Neuronal stem cell (in vitro differentiated cells): ENCODE measurements around the gene KLHDC4.

Source experiments
- DNase-seq: peaks from one replicate; pipeline ENCODE4 v3.0.0-alpha.2; 2013; ENCODE audit warnings: low spot score
- H2AFZ ChIP-seq: one replicate; pipeline ENCODE4 v1.6.1; 2013; ENCODE audit warnings: mild to moderate bottlenecking, low read length, inconsistent platforms
- H2AK5ac ChIP-seq: 2 replicates; pipeline ENCODE4 v1.6.1; 2013; ENCODE audit warnings: low read depth, mild to moderate bottlenecking, inconsistent platforms, low read length, moderate library complexity, mixed read lengths
- H2BK120ac ChIP-seq: 2 replicates; pipeline ENCODE4 v1.6.1; 2013; ENCODE audit warnings: low read depth, mild to moderate bottlenecking, inconsistent platforms, low read length, moderate library complexity, mixed read lengths
- H2BK12ac ChIP-seq: one replicate; pipeline ENCODE4 v1.6.1; 2013; ENCODE audit warnings: low read length, inconsistent platforms
- H2BK15ac ChIP-seq: 2 replicates; pipeline ENCODE4 v1.6.1; 2013; ENCODE audit warnings: mild to moderate bottlenecking, low read length, inconsistent platforms, mixed read lengths
- H2BK5ac ChIP-seq: one replicate; pipeline ENCODE4 v1.6.1; 2013; ENCODE audit warnings: inconsistent platforms, mild to moderate bottlenecking, low read length, moderate library complexity
- H3K14ac ChIP-seq: one replicate; pipeline ENCODE4 v1.6.1; 2013; ENCODE audit warnings: low read length, inconsistent platforms
- H3K18ac ChIP-seq: 2 replicates; pipeline ENCODE4 v1.6.1; 2013; ENCODE audit warnings: low read length, inconsistent platforms
- H3K23ac ChIP-seq: 2 replicates; pipeline ENCODE4 v1.6.1; 2013; ENCODE audit warnings: low read depth, mild to moderate bottlenecking, mixed read lengths, low read length, inconsistent platforms; ENCODE audit not compliant: poor library complexity
- H3K27ac ChIP-seq: replicated peaks from 3 replicates; pipeline ENCODE4 v1.5.1; 2013; ENCODE audit warnings: low read length, inconsistent platforms
- H3K27me3 ChIP-seq, 3 experiments: 2 replicates each; pipeline ENCODE4 v1.6.1; 2013; ENCODE audit warnings: low read length in 3 of 3, mild to moderate bottlenecking in 2 of 3, inconsistent platforms in 1 of 3, low read depth in 1 of 3, mixed read lengths in 1 of 3, moderate library complexity in 1 of 3; ENCODE audit not compliant: control insufficient read depth in 3 of 3, insufficient read depth in 3 of 3
- H3K36me3 ChIP-seq, 2 donors: replicated peaks in 1 of 2; 2 replicates each; pipeline ENCODE4 v1.6.1; 2013; ENCODE audit warnings: low read length in 2 of 2; ENCODE audit not compliant: control insufficient read depth in 2 of 2, insufficient read depth in 2 of 2
- H3K4ac ChIP-seq: 2 replicates; pipeline ENCODE4 v1.6.1; 2013; ENCODE audit warnings: inconsistent platforms, mild to moderate bottlenecking, low read length, moderate library complexity
- H3K4me1 ChIP-seq, 2 donors: 1 replicate in 1 of 2; 2 replicates in 1 of 2; pipeline ENCODE4 v1.6.1; 2013; ENCODE audit warnings: low read length in 2 of 2, low read depth in 1 of 2; ENCODE audit not compliant: control insufficient read depth in 2 of 2, insufficient read depth in 1 of 2
- H3K4me2 ChIP-seq: one replicate; pipeline ENCODE4 v1.6.1; 2013; ENCODE audit warnings: mild to moderate bottlenecking, low read length, inconsistent platforms; ENCODE audit not compliant: insufficient read depth, poor library complexity, severe bottlenecking
- H3K4me3 ChIP-seq, 2 donors: 2 replicates each; pipeline ENCODE4 v1.5.1; 2013; ENCODE audit warnings: low read length in 2 of 2, mild to moderate bottlenecking in 2 of 2, inconsistent platforms in 1 of 2, moderate library complexity in 1 of 2
- H3K79me1 ChIP-seq: one replicate; pipeline ENCODE4 v1.6.1; 2013; ENCODE audit warnings: low read depth, mild to moderate bottlenecking, inconsistent platforms, low read length, moderate library complexity
- H3K9ac ChIP-seq: one replicate; pipeline ENCODE4 v1.6.1; 2013; ENCODE audit warnings: mild to moderate bottlenecking, low read depth, low read length, inconsistent platforms; ENCODE audit not compliant: poor library complexity
- H3K9me3 ChIP-seq, 2 donors: replicated peaks in 1 of 2; 2 replicates each; pipeline versions ENCODE3 to v1.6.1; 2013; ENCODE audit warnings: low read length in 2 of 2, mild to moderate bottlenecking in 2 of 2, inconsistent platforms in 1 of 2, low read depth in 1 of 2, mixed read lengths in 1 of 2, moderate library complexity in 1 of 2; ENCODE audit not compliant: control insufficient read depth in 2 of 2, insufficient read depth in 1 of 2
- H4K8ac ChIP-seq: one replicate; pipeline ENCODE4 v1.6.1; 2013; ENCODE audit warnings: low read depth, mild to moderate bottlenecking, inconsistent platforms, low read length, moderate library complexity
- H4K91ac ChIP-seq: one replicate; pipeline ENCODE4 v1.6.1; 2013; ENCODE audit warnings: low read length, low read depth, mild to moderate bottlenecking, inconsistent platforms; ENCODE audit not compliant: poor library complexity
- WGBS, 2 donors: extraction: QIAGEN DNeasy Blood & Tissue Kit; methylation state at CpG; one replicate each; pipeline ENCODE4 v1.1.7; 2013; ENCODE audit warnings: missing lambda C conversion rate in 2 of 2, mixed read lengths in 1 of 2; ENCODE audit not compliant: insufficient read length in 2 of 2, insufficient replicate concordance in 1 of 2; ENCODE audit errors: extremely low coverage in 2 of 2; 5-methylcytosine and 5-hydroxymethylcytosine counted together

The KLHDC4 gene

GRCh38 chr16:87704754-87705353 is 60.9 kb downstream of the KLHDC4 start:
- H3K4ac ChIP-seq = no peak overlapping the region
- peaks cover 6 to 16% of the 10 kb centered on the region in 2 donors for H3K4me1 ChIP-seq
- H3K36me3 ChIP-seq = peaks cover 20 to 78% of the 10 kb centered on the region in 2 donors
- no peak overlapping the region for H4K8ac ChIP-seq
- H2BK120ac ChIP-seq = peak overlapping the region; percentile 94
- peak overlapping the region; percentile 57 for H2BK5ac ChIP-seq
- no peak overlapping the region for H3K4me3 ChIP-seq
- H3K27ac ChIP-seq = peak overlapping the region; percentile 49
- H2BK15ac ChIP-seq = peak overlapping the region; percentile 67
- DNase-seq = no peak
- peak overlapping the region; percentile 85 for H3K14ac ChIP-seq
- WGBS, 2 donors = no CpG with 5 or more reads among the region's 34 CpGs
- no peak overlapping the region for H4K91ac ChIP-seq
- H3K18ac ChIP-seq = peak overlapping the region; percentile 84
- no peaks in the 10 kb centered on the region for H3K27me3 ChIP-seq
- no peaks in the 10 kb centered on the region for H3K9me3 ChIP-seq
- peak overlapping the region; percentile 5 for H2AK5ac ChIP-seq
- no peak overlapping the region for H3K4me2 ChIP-seq
- H3K79me1 ChIP-seq = peaks cover 14% of the 10 kb centered on the region
- no peak overlapping the region for H2BK12ac ChIP-seq
- peak overlapping the region; percentile 44 for H3K9ac ChIP-seq
- no peak overlapping the region for H3K23ac ChIP-seq
- no peak overlapping the region for H2AFZ ChIP-seq

GRCh38 chr16:87703835-87704375 is 61.9 kb downstream of the KLHDC4 start:
- H3K9ac ChIP-seq = no peak overlapping the region
- no peak overlapping the region for H3K4me3 ChIP-seq
- no CpG with 5 or more reads among the region's 29 CpGs for WGBS, 2 donors
- H3K23ac ChIP-seq = peak overlapping the region; percentile 85
- H3K36me3 ChIP-seq = peaks cover 16 to 73% of the 10 kb centered on the region in 2 donors
- no peak overlapping the region for H4K91ac ChIP-seq
- H3K18ac ChIP-seq = no peak overlapping the region
- H3K27ac ChIP-seq = no peak overlapping the region
- no peak overlapping the region for H2BK5ac ChIP-seq
- no peak overlapping the region for H2AK5ac ChIP-seq
- no peak overlapping the region for H4K8ac ChIP-seq
- no peak overlapping the region for H2BK12ac ChIP-seq
- peaks cover 6 to 16% of the 10 kb centered on the region in 2 donors for H3K4me1 ChIP-seq
- no peak overlapping the region for H3K4ac ChIP-seq
- no peak overlapping the region for H2BK120ac ChIP-seq
- no peak overlapping the region for H3K14ac ChIP-seq
- H3K9me3 ChIP-seq = no peaks in the 10 kb centered on the region
- peaks cover 13% of the 10 kb centered on the region for H3K79me1 ChIP-seq
- DNase-seq = no peak
- H2BK15ac ChIP-seq = no peak overlapping the region
- no peak overlapping the region for H2AFZ ChIP-seq
- H3K27me3 ChIP-seq = no peaks in the 10 kb centered on the region
- H3K4me2 ChIP-seq = no peak overlapping the region

GRCh38 chr16:87703071-87703470 is 62.7 kb downstream of the KLHDC4 start:
- Histone ChIP-seq H3K4me2 (no peak overlapping the region), H3K14ac (no peak overlapping the region), H3K9me3 (no peaks in the 10 kb centered on the region), H3K4me1 (peaks cover 6 to 16% of the 10 kb centered on the region in 2 donors), H3K23ac (peak overlapping the region; percentile 34), H3K4ac (no peak overlapping the region), H2BK12ac (no peak overlapping the region), H2AK5ac (no peak overlapping the region), H2AFZ (no peak overlapping the region), H2BK120ac (no peak overlapping the region), H2BK5ac (no peak overlapping the region), H4K8ac (no peak overlapping the region), H3K18ac (no peak overlapping the region), H3K27me3 (no peaks in the 10 kb centered on the region), H3K79me1 (peaks cover 11% of the 10 kb centered on the region), H3K4me3 (no peak overlapping the region), H3K27ac (no peak overlapping the region), H2BK15ac (no peak overlapping the region), H3K9ac (no peak overlapping the region), H3K36me3 (peaks cover 16 to 72% of the 10 kb centered on the region in 2 donors), H4K91ac (no peak overlapping the region)
- no CpG with 5 or more reads among the region's 26 CpGs for WGBS, 2 donors
- no peak for DNase-seq

- no peaks in the 10 kb centered on the region for H3K27me3 ChIP-seq
- H2BK12ac ChIP-seq = no peak overlapping the region
- peak overlapping the region; percentile 71 for H3K18ac ChIP-seq
- no peak overlapping the region for H2BK15ac ChIP-seq
- DNase-seq = no peak
- no peak overlapping the region for H2AFZ ChIP-seq
- H3K23ac ChIP-seq = no peak overlapping the region
- no peak overlapping the region for H4K8ac ChIP-seq
- H3K36me3 ChIP-seq = peaks cover 16 to 72% of the 10 kb centered on the region in 2 donors
- H3K4ac ChIP-seq = no peak overlapping the region
- H3K9me3 ChIP-seq = no peaks in the 10 kb centered on the region
- WGBS, 2 donors = no CpG with 5 or more reads among the region's 19 CpGs
- H3K14ac ChIP-seq = peak overlapping the region; percentile 84
- H3K4me2 ChIP-seq = no peak overlapping the region
- no peak overlapping the region for H2BK5ac ChIP-seq
- no peak overlapping the region for H4K91ac ChIP-seq
- H3K79me1 ChIP-seq = peaks cover 11% of the 10 kb centered on the region
- H3K9ac ChIP-seq = no peak overlapping the region
- H3K4me3 ChIP-seq = no peak overlapping the region
- no peak overlapping the region for H2AK5ac ChIP-seq
- no peak overlapping the region for H3K27ac ChIP-seq
- no peak overlapping the region for H2BK120ac ChIP-seq
- H3K4me1 ChIP-seq = peaks cover 6 to 16% of the 10 kb centered on the region in 2 donors
These were observed 63.4 kb downstream of the KLHDC4 start for GRCh38 chr16:87702325-87702811.
